Measurements from ENCODE around the gene ILKAP.

DNA sequence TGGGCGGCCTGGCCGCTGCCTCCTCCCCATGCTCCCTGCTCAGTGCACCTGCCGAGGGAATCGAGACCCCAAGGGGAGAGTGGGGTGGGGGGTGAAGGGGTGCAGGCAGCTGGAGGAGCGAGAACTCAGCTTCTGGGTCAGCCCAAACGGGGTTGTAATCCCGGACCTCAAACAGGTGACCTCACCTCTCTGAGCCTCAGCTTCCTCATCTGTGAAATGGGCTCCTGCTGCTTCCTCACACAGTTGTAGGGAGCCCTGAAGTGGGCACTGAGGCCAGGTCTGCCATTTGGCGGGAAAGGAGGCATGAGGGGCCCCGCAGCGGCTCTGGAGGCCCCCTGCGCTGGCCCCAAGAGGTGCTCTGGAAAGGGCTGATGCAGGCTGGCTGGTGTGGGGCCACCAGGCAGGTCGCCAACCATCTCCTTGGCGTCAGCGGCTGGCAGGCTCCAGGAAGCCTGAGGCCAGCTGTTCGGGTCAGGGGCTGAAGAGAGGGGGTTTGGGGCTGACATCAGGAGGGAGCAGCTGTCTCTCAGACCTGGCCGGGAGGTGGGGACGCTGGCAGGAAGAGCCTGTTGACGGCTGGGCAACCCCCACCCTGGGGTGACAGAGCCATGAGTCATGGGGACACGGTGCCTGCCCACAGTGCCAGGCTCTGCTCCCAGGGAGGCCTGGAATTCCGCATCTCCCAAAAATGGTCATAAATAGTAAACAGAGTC lies 60.1 kb downstream of the ILKAP start:
- TF ChIP-seq, protein P1, sequence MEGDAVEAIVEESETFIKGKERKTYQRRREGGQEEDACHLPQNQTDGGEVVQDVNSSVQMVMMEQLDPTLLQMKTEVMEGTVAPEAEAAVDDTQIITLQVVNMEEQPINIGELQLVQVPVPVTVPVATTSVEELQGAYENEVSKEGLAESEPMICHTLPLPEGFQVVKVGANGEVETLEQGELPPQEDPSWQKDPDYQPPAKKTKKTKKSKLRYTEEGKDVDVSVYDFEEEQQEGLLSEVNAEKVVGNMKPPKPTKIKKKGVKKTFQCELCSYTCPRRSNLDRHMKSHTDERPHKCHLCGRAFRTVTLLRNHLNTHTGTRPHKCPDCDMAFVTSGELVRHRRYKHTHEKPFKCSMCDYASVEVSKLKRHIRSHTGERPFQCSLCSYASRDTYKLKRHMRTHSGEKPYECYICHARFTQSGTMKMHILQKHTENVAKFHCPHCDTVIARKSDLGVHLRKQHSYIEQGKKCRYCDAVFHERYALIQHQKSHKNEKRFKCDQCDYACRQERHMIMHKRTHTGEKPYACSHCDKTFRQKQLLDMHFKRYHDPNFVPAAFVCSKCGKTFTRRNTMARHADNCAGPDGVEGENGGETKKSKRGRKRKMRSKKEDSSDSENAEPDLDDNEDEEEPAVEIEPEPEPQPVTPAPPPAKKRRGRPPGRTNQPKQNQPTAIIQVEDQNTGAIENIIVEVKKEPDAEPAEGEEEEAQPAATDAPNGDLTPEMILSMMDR (IDR thresholded peaks at IDR 0.05): no peak
- TF ChIP-seq EZH2 (IDR thresholded peaks at IDR 0.05; ENCODE audit: borderline replicate concordance, insufficient read depth, low read depth, low read length, poor library complexity, severe bottlenecking): no peak
